Erythroblast (primary cell): Measurements from ENCODE around the gene UBAC2.

Experiments used
- DNase-seq, 2 experiments: peaks; one replicate each; lab custom pipeline; 2025; lab: John Stamatoyannopoulos, UW
- GATA1 ChIP-seq: IDR thresholded peaks from 2 replicates; pipeline ENCODE4 v1.6.1; 2011; ENCODE audit warnings: low read depth, mild to moderate bottlenecking, control low read depth, low read length, moderate library complexity
- POLR2A ChIP-seq: IDR thresholded peaks from 2 replicates; pipeline ENCODE4 v1.6.1; 2011; ENCODE audit warnings: mild to moderate bottlenecking, low read length

Gene UBAC2

DNA sequence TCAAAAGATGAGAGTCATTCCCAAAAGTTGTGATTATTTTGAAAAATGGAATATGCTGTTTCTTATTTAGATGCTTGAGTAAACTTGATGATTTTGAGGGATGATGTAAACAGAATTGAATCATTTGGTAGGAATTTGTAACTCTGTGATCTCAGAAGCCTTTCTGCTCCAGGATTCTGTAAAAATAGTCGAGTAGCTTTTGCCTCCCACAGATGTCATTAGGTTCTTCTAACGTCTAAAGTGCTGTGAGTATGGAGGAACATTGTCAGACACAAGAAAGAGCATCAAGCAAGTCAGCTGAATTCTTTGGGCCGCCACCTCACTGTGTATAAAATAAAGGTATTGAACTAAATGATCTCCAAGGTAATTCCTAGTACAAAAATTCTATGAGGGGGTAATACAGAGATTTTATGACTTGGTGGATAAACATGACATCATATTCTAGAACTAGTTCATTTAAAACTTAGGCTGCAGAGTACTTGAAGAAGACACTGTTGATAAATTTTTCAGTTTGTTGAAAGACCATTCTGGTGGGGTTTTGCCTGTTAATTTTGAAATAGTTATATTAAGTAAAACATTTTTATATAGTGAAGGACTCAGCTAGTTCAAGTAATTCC lies 107.9 kb downstream of the UBAC2 start:
- TF ChIP-seq GATA1 (no peak), POLR2A (no peak)
- DNase-seq, result no peak

DNA sequence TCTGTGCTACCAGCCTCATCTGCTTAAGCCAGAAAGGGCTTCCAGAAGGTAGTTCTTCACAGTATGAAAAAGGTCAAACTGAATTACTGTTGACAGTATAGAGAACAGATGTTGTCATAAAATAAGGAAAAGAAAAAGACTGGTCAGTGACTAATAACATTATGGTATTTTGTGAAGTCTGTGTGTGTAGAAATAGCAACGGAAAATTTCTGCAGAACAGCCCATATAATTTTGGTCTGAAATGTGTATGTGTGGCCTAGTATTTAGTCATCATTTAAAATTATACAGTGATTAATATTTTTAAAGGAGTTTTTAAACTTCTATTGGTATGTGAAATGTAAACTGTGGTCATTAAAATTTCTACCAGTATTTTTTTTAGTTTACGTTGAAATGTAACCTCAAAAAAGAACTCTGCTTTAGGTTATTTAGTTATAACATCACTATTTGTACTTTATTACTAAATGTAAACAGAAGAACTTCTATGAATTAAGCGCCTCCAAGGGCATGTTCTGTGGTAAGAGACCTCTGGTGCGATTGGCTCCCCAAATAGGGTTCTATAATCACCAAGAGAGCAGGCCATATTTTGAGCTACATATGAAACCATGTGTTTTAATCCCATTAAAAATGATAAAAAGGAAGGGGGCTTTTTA lies 109.9 kb downstream of the UBAC2 start:
- no peak for DNase-seq
- no peak for TF ChIP-seq POLR2A
- TF ChIP-seq GATA1, result no peak

DNA sequence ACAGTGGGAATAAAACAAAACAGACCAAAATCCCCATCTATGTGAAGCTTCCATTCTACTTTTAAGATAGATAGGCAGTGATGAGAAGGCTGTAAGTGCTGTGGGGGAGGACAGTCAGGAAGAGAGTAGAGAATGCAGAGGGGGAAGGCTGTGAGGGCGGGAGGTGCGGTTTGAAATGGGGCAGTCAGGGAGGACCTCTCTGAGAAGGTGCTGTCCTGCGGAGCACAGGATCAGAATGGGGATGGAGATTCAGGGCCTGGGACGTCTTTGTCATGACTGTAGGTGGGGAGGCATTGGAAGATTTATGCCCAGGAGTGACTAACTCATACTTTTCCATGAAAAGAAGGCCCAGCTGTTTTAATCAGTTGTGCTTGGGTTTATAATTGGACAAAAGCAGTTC lies 110.5 kb downstream of the UBAC2 start:
- TF ChIP-seq GATA1, result no peak
- TF ChIP-seq POLR2A, result no peak
- DNase-seq, result no peak

DNA sequence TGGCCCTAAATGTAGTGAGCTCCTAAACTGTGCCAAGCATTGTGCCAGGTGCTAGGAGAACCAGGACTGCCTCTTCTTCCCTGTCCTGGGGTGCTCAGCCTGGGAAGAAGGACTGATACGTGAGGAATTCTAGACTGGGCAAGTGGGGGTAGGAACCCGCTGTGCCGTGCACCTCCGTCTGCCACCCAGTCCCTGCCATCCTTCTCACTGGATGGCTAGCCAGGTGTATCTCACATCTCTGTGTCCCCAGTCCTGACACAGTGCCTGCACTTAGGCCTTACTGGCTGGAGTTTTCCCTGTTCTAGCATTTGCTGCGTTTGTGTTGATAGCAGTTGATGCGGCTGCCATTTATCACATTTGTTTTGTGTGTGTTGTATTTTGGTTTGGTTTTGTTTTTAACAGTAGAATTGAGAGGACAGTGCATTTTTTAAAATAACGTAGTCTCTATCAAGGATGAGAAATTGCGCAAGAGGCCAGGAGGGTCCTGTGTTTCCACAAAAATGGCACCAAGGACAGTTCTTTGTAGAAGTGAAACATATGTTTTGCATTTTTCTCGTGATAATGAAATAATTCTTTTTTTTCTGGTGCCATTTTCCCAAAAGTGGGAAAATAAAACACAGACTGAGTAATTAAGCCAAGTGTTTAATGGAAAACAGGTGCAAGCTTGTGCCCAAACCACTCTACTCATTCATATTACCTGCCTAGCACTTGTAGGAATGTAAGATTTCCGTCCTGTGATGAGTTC lies 111.3 kb downstream of the UBAC2 start:
- DNase-seq, result no peak
- TF ChIP-seq GATA1, result no peak
- no peak for TF ChIP-seq POLR2A

DNA sequence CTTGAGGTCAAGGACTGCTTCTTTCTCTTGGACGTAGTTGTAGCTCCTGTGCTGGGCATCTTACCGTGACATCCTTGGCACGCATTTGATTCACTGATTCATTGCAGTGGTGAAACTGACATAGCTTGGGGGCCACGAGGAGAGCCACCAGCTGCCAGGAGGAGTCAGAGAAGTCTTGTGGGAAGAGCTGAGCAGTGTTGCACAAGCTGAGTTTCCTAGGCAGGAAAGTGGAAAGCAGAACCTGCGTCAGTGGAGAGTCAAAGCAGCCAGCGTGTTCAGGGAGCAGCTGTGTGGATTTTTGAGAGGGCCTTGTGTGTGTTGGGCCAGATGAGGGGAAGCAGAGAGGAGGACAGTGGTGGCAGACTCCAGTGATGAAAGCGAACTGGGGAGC lies 111.8 kb downstream of the UBAC2 start:
- no peak for TF ChIP-seq POLR2A
- TF ChIP-seq GATA1, result no peak
- DNase-seq, result peak in 1 of 2 experiments; percentile 10

DNA sequence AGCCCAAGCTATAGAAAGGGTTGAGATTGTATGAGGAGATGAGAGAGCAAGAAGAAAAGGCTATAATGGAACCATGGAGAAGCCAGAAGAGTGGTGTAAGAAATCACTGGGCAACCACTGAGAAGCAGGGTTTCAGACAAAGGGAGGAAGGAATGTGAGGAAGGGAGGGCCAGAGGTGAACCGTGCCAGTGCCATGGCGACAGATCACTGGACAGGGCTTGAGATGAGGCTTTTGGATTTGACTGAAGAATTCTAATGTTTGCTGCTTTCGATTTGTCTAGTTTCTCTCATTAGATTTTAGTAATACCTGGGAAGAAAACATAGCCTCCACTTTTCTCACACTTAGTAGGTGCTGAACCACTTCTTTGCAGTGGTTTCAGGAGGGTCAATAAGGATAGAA lies 112.8 kb downstream of the UBAC2 start:
- DNase-seq, result no peak
- TF ChIP-seq POLR2A, result no peak
- no peak for TF ChIP-seq GATA1

DNA sequence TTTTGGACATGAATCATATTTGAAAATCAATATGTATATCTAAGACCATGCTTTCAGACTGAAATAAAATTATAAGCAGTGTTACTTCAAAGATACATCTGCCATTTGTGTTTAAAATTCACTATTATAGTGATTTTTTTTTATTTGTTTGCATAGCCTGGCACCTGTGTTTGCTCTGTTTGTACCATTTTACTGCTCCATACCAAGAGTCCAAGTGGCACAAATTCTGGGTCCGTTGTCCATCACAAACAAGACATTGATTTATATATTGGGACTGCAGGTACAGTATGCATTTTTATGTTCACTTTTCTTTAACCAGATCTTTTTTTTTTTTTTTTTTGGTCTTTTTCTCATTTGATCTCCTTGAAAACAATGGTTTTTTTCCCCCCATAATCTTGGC lies 113.3 kb downstream of the UBAC2 start:
- no peak for TF ChIP-seq GATA1
- TF ChIP-seq POLR2A, result no peak
- no peak for DNase-seq

DNA sequence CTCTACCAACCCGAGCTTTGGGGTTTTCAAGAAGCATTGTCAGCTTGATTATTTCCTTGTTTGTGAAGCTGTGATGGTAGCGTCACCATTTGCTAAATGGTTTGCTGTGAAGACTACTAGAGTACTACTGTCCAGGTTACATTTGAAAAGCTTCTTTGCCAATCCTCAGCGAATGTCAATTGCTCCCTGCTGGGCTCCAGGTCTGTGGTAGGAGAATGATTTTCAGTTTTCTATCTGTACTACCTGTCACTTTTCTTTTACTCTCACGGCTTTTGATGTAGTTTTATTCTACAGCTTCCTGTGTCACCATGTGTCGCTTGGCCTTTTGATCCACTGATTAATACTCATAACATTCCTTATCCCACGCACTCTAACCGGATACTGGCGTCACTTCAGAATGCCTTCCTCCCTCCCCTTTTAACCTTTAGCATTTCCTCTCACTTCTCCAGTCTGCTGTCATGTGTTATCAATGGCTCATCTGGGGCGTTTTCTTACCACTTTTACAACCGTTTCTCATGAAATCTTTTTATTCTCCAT lies 114.1 kb downstream of the UBAC2 start:
- TF ChIP-seq GATA1 (no peak), POLR2A (no peak)
- DNase-seq, result no peak

DNA sequence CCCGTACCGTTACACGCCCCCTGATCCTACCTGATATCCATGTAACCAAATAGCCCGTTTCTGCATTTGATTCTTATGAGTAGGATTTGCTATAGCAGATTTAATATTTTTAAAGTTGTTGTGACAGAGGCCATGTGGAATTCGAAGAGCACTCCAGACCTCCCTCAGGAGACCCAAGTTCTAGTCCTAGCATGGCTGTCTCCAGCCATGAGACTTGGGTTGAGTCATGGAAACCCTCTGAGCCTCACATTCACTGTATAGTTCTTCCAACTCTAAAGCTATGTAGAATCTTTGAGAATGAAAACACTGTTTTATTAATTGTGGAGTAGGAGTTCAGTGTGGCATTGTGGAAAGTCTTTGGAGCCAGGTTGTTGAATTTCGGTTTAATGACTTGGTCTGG lies 114.5 kb downstream of the UBAC2 start:
- DNase-seq, result no peak
- TF ChIP-seq POLR2A (no peak), GATA1 (no peak)

DNA sequence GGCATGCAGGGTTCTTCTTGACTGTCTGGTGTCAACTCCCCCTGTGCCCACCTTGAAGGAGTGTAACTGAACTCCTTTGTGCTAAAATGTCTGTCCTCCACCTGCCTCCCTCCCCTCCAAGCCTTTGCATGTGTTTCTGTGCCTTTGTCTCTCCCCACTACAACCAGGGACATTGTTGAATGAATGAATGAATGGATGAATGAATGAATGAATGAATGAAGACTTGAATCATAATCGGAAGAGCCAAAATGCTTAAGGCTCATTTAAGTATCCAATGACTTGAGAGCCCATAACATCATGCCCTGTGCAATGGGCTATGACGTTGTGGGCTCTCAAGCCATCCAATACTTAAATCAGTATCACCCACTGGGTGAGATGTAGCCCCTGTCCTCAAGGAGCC lies 115.6 kb downstream of the UBAC2 start:
- no peak for TF ChIP-seq POLR2A
- TF ChIP-seq GATA1, result no peak
- no peak for DNase-seq

DNA sequence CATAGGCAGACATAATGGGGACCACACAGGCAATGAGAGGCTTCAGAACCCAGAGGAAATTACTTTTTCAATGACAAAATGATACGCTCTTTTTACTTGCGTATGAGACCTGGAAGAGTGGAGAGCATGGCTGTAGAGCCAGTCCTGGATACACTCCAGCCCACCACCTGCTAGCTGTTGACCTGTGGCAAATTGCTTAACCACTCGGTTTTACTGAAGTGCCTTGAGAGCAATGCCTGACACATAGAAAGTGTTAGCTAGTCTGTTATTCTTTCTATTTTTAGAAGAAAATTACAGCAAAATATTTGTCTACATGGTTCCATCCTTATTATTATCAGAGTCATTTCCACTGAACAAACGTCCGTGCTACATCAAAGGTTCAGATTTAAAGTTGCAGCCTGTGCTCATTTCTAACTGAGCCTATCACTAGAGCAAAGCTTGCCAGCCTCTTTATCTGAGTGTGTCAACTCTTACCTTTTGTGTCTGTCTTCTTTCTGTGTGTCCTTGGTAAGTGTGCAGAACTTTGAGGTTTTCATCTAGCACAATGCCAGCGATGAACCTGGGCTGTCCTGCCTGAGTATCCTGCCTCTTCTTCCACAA lies 116.1 kb downstream of the UBAC2 start:
- TF ChIP-seq GATA1 (no peak), POLR2A (no peak)
- DNase-seq, result no peak

DNA sequence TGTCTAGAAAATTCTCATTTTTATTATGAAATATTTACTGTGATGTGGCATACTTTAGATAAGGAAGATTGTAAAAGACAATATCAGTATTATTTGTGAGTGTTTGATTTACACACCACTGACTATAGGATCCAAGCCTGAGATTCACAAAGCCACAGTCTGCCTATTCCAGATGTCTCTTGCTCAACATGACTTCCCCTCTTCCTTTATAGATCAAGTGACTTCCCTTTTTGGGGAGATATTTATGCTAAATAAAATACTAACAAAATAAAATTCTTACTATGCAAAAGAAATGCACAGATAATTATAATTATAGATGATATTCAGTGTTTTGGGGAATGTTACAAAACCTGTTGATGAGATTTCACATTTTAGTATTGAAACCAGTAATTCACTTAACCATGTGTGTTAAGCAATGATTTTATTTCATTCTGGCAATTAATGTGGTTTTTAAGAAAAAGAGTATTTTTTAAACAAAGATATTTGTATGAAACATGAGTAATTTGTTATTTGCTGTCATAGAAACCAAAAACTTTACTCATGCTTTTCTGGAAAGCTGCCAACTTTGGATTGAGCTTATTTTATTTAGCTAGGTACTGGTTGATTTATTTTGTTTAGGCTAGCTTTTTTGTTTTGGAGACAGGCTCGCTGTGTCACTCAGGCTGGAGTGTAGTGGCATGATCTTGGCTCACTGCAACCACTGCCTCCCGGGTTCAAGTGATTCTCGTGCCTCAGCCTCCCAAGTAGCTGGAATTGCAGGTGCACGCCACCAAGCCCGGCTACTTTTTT lies 120.2 kb downstream of the UBAC2 start:
- TF ChIP-seq POLR2A, result no peak
- no peak for TF ChIP-seq GATA1
- DNase-seq, result peak; percentile 38 to 66

DNA sequence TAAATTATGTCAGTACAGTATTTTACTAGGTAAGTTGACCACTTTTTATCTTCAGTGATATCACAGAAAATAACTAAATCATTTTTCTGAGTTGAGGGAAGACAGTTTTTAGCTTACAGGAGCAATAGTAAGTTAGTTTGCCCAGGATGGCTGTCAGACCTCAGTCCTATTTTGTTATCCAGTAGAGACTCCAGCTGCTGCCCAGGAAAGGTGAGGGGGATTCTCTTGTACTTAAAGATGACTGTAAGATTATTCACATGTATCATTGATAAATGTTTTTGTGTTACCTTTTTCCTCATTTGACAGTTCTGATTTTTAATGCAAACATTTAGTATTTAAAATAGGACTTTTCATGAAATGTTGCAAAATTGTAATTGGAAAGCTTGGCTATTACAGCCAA lies 121.1 kb downstream of the UBAC2 start:
- no peak for TF ChIP-seq POLR2A
- no peak for TF ChIP-seq GATA1
- no peak for DNase-seq
